GM23338 (cell line): ENCODE measurements around the gene DSG4.

Experiments used
- CREB1 ChIP-seq: fragments of 250-450 bp; sonication (Bioruptor Pico); IDR thresholded peaks from 2 replicates; pipeline ENCODE4 v1.5.0; 2020; ENCODE audit warnings: low read depth, mild to moderate bottlenecking, moderate library complexity
- EZH2 ChIP-seq: fragments of 200-600 bp; sonication (generic); IDR thresholded peaks from one replicate; pipeline ENCODE4 v1.8.0; 2017; ENCODE audit warnings: antibody characterized with exemption, mild to moderate bottlenecking, low read depth; ENCODE audit not compliant: unreplicated experiment
- EZH2phosphoT487 ChIP-seq: fragments of 200-600 bp; sonication (generic); IDR thresholded peaks from one replicate; pipeline ENCODE4 v1.8.1; 2018; ENCODE audit warnings: antibody characterized with exemption; ENCODE audit not compliant: unreplicated experiment
- JUNB ChIP-seq: IDR thresholded peaks from one replicate; pipeline ENCODE4 v1.6.1; 2016; ENCODE audit warnings: antibody characterized with exemption; ENCODE audit not compliant: unreplicated experiment
- POLR2AphosphoS5 ChIP-seq: IDR thresholded peaks from 2 replicates; pipeline ENCODE4 v1.6.1; 2016; ENCODE audit warnings: antibody characterized with exemption, low read depth
- STAT1 ChIP-seq: IDR thresholded peaks from one replicate; pipeline ENCODE4 v1.6.1; 2016; ENCODE audit warnings: antibody characterized with exemption; ENCODE audit not compliant: unreplicated experiment
- ZNF114 ChIP-seq: fragments of 250-450 bp; sonication (Bioruptor Pico); IDR thresholded peaks from 2 replicates; pipeline ENCODE4 v1.5.0; 2020; ENCODE audit warnings: mild to moderate bottlenecking, moderate library complexity
- ZNF331 ChIP-seq: fragments of 250-450 bp; sonication (Bioruptor Pico); IDR thresholded peaks from 2 replicates; pipeline ENCODE4 v1.5.0; 2020; ENCODE audit warnings: low read depth, mild to moderate bottlenecking, moderate library complexity
- TF ChIP-seq, protein P1 (sequence below), 2 experiments: fragments of 200-600 bp in 1 of 2; sonication (generic) in 1 of 2; conservative IDR thresholded peaks; 2 replicates each; pipeline versions ENCODE4 v1.5.1 to v1.6.1; 2016 to 2017; ENCODE audit warnings: antibody characterized with exemption in 2 of 2, low read depth in 2 of 2, mild to moderate bottlenecking in 2 of 2, moderate library complexity in 1 of 2
- TF ChIP-seq, protein P2 (sequence below): IDR thresholded peaks from one replicate; pipeline ENCODE4 v1.6.1; 2018; ENCODE audit warnings: antibody characterized with exemption; ENCODE audit not compliant: unreplicated experiment
- TF ChIP-seq, protein P3 (sequence below): IDR thresholded peaks from 2 replicates; pipeline ENCODE4 v1.6.1; 2016; ENCODE audit warnings: antibody characterized with exemption
- TF ChIP-seq, protein P4 (sequence below): fragments of 250-450 bp; sonication (Bioruptor Pico); IDR thresholded peaks from 2 replicates; pipeline ENCODE4 v1.5.0; 2020; ENCODE audit warnings: mild to moderate bottlenecking, moderate library complexity

DNA sequence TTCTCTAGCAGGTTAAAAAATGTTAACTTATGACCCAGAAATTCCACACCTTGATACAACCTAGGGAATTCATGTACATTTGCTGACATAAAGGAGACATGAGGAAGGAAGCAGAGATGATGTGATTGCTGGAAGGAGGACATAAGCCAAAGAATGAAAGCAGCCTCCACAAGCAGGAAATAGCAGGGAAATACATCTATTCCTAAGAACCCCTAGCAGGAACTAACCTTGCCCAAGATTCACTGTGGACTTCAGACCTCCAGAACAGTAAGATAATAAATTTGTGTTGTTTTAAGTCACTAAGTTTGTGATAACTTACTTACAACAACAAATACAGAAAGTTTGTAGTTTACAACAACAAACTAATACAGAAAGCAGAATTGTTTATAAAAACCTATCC lies 4.6 kb upstream of the DSG4 start:
- TF ChIP-seq, protein P1, sequence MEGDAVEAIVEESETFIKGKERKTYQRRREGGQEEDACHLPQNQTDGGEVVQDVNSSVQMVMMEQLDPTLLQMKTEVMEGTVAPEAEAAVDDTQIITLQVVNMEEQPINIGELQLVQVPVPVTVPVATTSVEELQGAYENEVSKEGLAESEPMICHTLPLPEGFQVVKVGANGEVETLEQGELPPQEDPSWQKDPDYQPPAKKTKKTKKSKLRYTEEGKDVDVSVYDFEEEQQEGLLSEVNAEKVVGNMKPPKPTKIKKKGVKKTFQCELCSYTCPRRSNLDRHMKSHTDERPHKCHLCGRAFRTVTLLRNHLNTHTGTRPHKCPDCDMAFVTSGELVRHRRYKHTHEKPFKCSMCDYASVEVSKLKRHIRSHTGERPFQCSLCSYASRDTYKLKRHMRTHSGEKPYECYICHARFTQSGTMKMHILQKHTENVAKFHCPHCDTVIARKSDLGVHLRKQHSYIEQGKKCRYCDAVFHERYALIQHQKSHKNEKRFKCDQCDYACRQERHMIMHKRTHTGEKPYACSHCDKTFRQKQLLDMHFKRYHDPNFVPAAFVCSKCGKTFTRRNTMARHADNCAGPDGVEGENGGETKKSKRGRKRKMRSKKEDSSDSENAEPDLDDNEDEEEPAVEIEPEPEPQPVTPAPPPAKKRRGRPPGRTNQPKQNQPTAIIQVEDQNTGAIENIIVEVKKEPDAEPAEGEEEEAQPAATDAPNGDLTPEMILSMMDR (conservative IDR thresholded peaks at IDR 0.05; ENCODE audit: low read depth in 2 of 2), result no peak
- TF ChIP-seq EZH2 (no peak), POLR2AphosphoS5 (no peak), STAT1 (no peak), EZH2phosphoT487 (no peak), JUNB (no peak), ZNF331 (CRISPR knock-in tag) (no peak), CREB1 (CRISPR knock-in tag) (no peak), ZNF114 (CRISPR knock-in tag) (no peak)
- TF ChIP-seq, protein P2, sequence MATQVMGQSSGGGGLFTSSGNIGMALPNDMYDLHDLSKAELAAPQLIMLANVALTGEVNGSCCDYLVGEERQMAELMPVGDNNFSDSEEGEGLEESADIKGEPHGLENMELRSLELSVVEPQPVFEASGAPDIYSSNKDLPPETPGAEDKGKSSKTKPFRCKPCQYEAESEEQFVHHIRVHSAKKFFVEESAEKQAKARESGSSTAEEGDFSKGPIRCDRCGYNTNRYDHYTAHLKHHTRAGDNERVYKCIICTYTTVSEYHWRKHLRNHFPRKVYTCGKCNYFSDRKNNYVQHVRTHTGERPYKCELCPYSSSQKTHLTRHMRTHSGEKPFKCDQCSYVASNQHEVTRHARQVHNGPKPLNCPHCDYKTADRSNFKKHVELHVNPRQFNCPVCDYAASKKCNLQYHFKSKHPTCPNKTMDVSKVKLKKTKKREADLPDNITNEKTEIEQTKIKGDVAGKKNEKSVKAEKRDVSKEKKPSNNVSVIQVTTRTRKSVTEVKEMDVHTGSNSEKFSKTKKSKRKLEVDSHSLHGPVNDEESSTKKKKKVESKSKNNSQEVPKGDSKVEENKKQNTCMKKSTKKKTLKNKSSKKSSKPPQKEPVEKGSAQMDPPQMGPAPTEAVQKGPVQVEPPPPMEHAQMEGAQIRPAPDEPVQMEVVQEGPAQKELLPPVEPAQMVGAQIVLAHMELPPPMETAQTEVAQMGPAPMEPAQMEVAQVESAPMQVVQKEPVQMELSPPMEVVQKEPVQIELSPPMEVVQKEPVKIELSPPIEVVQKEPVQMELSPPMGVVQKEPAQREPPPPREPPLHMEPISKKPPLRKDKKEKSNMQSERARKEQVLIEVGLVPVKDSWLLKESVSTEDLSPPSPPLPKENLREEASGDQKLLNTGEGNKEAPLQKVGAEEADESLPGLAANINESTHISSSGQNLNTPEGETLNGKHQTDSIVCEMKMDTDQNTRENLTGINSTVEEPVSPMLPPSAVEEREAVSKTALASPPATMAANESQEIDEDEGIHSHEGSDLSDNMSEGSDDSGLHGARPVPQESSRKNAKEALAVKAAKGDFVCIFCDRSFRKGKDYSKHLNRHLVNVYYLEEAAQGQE, result no peak
- TF ChIP-seq, protein P3, sequence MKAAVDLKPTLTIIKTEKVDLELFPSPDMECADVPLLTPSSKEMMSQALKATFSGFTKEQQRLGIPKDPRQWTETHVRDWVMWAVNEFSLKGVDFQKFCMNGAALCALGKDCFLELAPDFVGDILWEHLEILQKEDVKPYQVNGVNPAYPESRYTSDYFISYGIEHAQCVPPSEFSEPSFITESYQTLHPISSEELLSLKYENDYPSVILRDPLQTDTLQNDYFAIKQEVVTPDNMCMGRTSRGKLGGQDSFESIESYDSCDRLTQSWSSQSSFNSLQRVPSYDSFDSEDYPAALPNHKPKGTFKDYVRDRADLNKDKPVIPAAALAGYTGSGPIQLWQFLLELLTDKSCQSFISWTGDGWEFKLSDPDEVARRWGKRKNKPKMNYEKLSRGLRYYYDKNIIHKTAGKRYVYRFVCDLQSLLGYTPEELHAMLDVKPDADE, result no peak
- TF ChIP-seq, protein P4, sequence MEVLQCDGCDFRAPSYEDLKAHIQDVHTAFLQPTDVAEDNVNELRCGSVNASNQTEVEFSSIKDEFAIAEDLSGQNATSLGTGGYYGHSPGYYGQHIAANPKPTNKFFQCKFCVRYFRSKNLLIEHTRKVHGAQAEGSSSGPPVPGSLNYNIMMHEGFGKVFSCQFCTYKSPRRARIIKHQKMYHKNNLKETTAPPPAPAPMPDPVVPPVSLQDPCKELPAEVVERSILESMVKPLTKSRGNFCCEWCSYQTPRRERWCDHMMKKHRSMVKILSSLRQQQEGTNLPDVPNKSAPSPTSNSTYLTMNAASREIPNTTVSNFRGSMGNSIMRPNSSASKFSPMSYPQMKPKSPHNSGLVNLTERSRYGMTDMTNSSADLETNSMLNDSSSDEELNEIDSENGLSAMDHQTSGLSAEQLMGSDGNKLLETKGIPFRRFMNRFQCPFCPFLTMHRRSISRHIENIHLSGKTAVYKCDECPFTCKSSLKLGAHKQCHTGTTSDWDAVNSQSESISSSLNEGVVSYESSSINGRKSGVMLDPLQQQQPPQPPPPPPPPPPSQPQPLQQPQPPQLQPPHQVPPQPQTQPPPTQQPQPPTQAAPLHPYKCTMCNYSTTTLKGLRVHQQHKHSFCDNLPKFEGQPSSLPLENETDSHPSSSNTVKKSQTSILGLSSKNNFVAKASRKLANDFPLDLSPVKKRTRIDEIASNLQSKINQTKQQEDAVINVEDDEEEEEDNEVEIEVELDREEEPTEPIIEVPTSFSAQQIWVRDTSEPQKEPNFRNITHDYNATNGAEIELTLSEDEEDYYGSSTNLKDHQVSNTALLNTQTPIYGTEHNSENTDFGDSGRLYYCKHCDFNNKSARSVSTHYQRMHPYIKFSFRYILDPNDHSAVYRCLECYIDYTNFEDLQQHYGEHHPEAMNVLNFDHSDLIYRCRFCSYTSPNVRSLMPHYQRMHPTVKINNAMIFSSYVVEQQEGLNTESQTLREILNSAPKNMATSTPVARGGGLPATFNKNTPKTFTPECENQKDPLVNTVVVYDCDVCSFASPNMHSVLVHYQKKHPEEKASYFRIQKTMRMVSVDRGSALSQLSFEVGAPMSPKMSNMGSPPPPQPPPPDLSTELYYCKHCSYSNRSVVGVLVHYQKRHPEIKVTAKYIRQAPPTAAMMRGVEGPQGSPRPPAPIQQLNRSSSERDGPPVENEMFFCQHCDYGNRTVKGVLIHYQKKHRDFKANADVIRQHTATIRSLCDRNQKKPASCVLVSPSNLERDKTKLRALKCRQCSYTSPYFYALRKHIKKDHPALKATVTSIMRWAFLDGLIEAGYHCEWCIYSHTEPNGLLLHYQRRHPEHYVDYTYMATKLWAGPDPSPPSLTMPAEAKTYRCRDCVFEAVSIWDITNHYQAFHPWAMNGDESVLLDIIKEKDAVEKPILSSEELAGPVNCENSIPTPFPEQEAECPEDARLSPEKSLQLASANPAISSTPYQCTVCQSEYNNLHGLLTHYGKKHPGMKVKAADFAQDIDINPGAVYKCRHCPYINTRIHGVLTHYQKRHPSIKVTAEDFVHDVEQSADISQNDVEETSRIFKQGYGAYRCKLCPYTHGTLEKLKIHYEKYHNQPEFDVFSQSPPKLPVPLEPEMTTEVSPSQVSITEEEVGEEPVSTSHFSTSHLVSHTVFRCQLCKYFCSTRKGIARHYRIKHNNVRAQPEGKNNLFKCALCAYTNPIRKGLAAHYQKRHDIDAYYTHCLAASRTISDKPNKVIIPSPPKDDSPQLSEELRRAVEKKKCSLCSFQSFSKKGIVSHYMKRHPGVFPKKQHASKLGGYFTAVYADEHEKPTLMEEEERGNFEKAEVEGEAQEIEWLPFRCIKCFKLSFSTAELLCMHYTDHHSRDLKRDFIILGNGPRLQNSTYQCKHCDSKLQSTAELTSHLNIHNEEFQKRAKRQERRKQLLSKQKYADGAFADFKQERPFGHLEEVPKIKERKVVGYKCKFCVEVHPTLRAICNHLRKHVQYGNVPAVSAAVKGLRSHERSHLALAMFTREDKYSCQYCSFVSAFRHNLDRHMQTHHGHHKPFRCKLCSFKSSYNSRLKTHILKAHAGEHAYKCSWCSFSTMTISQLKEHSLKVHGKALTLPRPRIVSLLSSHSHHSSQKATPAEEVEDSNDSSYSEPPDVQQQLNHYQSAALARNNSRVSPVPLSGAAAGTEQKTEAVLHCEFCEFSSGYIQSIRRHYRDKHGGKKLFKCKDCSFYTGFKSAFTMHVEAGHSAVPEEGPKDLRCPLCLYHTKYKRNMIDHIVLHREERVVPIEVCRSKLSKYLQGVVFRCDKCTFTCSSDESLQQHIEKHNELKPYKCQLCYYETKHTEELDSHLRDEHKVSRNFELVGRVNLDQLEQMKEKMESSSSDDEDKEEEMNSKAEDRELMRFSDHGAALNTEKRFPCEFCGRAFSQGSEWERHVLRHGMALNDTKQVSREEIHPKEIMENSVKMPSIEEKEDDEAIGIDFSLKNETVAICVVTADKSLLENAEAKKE (CRISPR knock-in tag), result no peak
